ENCODE data around the gene SFT2D1. TPM values are rescaled to one million over a fixed set of nuclear protein-coding genes. Genes with fewer than 3 reads are reported as not detected.

Gene SFT2D1
- total and polyA plus RNA-seq, 9 of the 15 experiments (the other 6 are each of a cell fraction or from before 2014, with no cell fraction given) = 54.4 to 140 (median 74.6) TPM

- TF ChIP-seq TFAP4 (CRISPR knock-in tag; IDR thresholded peaks at IDR 0.05; ENCODE audit: borderline replicate concordance) (peak; percentile 78; the same call in 1 of the 2 replicates), ZBTB33 (CRISPR knock-in tag; IDR thresholded peaks at IDR 0.05) (no peak), NBN (IDR thresholded peaks at IDR 0.05; ENCODE audit: low read depth) (peak; percentile 71; the same call in 1 of the 2 replicates), THRAP3 (IDR thresholded peaks at IDR 0.05; ENCODE audit: borderline replicate concordance) (no peak), ARID4B (CRISPR knock-in tag; IDR thresholded peaks at IDR 0.05) (no peak), TRIM28 (IDR thresholded peaks at IDR 0.05) (0 out of 2 replicates have a peak, but pooled peaks have one; percentile 16), HDAC3 (IDR thresholded peaks at IDR 0.05; ENCODE audit: borderline replicate concordance, partially characterized antibody) (no peak), RCOR1 (IDR thresholded peaks at IDR 0.05; ENCODE audit: borderline replicate concordance in 1 of 2, low read depth in 2 of 2, low read length in 2 of 2) (peak in 1 of 2 experiments; percentile 88; a peak in 2 of 4 replicates), ZNF609 (CRISPR knock-in tag; IDR thresholded peaks at IDR 0.05; ENCODE audit: borderline replicate concordance) (no peak), ZKSCAN1 (IDR thresholded peaks at IDR 0.05; ENCODE audit: low read depth, low read length) (no peak), ZBTB26 (CRISPR knock-in tag; IDR thresholded peaks at IDR 0.05) (no peak)
Measured at GRCh38 chr6:166330612-166331011, 11.7 kb downstream of the SFT2D1 start (continued).
